Measurements from ENCODE around the gene WASL. TPM values are rescaled to one million over a fixed set of nuclear protein-coding genes. Genes with fewer than 3 reads are reported as not detected.
"Not testable (repeated sequence)": the region's sequence is repeated elsewhere in the genome, so short reads cannot be mapped to it uniquely, and the experiment has no call there.

Gene WASL
- total RNA-seq: 57.0 TPM

- DNase-seq (ENCODE audit: low spot score): peak; percentile 92
Measured at GRCh38 chr7:123748734-123749536, at the start of gene WASL. Gene WASL, minus strand, starts transcription at chr7:123749003. Its CDS starts 269 bp downstream, at chr7:123748734.

GRCh38 chr7:123797673-123798531 lies 49.1 kb upstream of the WASL start:
- no peak for DNase-seq (ENCODE audit: low spot score)

DNA sequence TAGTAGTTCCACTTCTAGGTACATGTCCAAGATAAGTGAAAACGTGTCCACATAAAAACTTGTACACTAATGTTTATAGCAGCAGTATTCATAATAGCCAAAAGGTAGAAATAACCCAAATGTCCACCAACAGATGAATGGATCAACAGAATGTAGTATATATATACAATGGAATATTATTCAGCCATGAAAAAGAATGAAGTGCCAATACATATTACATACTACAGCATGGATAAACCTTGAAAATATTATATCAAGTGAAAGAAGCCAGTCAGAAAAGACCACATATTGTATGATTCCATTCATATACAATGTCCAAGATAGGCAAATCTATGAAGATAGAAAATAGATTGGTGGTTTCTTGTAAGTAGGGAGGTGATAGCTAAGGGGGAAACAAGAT lies 47.8 kb upstream of the WASL start:
- no peak for DNase-seq (ENCODE audit: low spot score)

DNA sequence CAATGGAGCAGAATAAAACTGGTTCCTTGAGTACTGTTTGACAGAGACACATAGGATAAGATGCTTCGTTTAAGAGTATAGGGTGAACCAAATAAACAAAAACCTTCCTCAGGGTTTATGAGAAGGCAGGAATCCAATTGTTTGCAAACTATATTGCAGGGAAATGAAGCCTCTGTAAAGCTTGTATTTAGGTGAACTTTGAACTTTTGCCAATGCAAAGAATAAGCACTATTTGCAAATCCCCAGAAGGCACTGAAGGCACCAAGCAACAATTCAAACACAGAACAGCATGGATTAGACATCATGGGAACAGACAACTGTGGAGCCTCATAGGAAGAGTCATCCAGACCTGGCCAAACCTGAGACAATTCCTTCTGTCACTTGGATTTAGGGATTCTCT lies 47.1 kb upstream of the WASL start:
- no peak for DNase-seq (ENCODE audit: low spot score)

DNA sequence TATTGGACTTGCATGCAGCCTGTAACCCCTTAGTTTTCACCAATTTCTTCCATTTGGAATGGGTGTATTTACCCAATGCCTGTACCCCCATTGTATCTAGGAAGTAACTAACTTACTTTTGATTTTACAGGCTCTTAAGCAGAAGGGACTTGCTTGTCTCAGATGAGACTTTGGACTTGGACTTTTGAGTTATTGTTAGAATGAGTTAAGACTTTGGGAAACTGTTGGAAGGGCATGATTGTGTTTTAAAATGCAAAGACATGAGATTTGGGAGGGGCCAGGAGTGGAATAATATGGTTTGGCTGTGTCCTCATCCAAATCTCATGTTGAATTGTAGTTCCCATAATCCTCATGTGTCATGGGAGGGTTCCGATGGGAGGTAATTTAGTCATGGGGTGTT lies 46.3 kb upstream of the WASL start:
- DNase-seq (ENCODE audit: low spot score): not testable (repeated sequence)

DNA sequence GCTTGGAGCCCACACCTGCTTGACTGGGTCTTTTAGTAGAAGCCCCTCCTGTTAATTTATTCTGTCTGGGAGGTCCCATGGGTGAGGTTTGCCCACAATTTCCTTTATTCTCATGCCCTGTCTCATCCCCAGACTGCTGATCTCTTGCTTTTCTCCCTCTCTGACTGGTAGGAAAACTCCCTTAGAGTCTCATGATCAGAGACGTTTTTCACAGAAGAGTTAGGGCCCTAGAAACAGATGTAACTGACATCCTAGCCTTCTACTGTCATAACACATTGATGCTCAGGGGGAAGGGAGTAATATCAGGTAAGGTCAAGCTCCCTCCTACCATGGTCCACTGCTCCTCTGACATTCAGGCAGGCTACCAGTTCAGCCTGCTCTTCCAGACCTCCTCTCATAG lies 43.7 kb upstream of the WASL start:
- DNase-seq (ENCODE audit: low spot score): no peak

- DNase-seq (ENCODE audit: low spot score): no peak
Measured at GRCh38 chr7:123791001-123791400, 42.2 kb upstream of the WASL start.

- DNase-seq (ENCODE audit: low spot score): no peak
Measured at GRCh38 chr7:123789817-123790216, 41.0 kb upstream of the WASL start.

- no peak for DNase-seq (ENCODE audit: low spot score)
Measured at GRCh38 chr7:123789206-123789784, 40.5 kb upstream of the WASL start.

DNA sequence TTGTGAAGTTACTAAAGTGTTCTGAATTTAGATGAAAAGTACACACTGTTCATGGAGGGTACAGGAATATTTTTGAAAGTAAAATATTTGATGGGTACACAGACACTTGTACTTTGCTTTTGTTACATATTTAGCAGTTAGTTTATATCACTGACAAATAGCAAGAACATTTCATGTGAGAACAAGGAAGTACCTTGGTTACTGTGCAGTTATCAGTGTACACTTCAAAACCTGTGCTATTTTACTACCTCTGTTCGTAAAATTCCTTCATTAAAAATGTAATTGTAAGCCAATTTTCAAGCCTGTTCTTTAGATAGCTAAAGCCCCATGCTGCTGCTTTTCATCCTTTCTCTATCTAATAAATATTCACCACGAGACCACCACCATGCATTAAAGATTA lies 39.8 kb upstream of the WASL start:
- no peak for DNase-seq (ENCODE audit: low spot score)

GRCh38 chr7:123787220-123788007 lies 38.6 kb upstream of the WASL start:
- DNase-seq (ENCODE audit: low spot score): no peak

GRCh38 chr7:123784263-123784662 lies 35.5 kb upstream of the WASL start:
- DNase-seq (ENCODE audit: low spot score): no peak

DNA sequence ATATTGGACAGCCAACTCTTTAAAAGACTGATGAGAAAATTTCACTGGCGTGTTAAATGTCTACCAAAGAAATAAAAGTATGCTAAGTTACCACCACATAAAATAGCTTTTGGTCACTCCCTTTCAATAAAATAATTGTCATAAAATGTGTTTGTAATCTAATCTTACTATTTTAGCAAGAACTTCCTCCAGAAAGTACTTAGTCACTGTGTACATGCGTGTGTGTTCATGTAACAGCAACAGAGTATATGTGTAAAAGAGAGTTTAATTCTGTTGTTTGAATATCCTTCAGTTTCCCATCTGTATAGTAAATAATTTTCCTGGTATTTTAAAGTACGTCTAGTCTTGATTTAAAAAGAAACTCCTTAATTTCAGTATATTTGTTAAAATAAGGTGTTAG lies 35.0 kb upstream of the WASL start:
- no peak for DNase-seq (ENCODE audit: low spot score)

GRCh38 chr7:123782071-123782798 lies 33.4 kb upstream of the WASL start:
- DNase-seq (ENCODE audit: low spot score): peak; percentile 49

GRCh38 chr7:123780472-123780871 lies 31.7 kb upstream of the WASL start:
- not testable (repeated sequence) for DNase-seq (ENCODE audit: low spot score)

- DNase-seq (ENCODE audit: low spot score): no peak
Measured at GRCh38 chr7:123774496-123774895, 25.7 kb upstream of the WASL start.

GRCh38 chr7:123773481-123773880 lies 24.7 kb upstream of the WASL start:
- no peak for DNase-seq (ENCODE audit: low spot score)

- no peak for DNase-seq (ENCODE audit: low spot score)
Measured at GRCh38 chr7:123772652-123773051, 23.8 kb upstream of the WASL start.

DNA sequence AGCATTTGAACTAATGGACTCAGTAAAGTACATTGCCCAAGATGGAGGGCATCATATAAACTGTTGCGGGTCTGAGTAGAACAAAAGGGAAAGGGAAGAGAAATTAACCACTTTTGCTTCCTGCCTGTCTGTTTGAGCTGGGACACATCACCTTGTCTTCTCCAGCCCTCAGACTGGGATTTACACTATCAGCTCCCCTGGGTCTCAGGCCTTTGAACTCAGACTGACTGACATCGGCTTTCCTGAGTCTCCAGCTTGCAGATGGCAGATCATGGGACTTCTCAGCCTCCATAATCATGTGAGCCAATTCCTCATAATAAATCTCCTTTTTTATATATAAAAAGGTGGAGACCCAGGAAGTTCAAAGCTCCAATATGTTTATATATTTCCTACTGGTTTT lies 23.0 kb upstream of the WASL start:
- no peak for DNase-seq (ENCODE audit: low spot score)

GRCh38 chr7:123771256-123771655 lies 22.5 kb upstream of the WASL start:
- DNase-seq (ENCODE audit: low spot score): no peak

GRCh38 chr7:123770378-123770777 lies 21.6 kb upstream of the WASL start:
- no peak for DNase-seq (ENCODE audit: low spot score)

All from mucosa of gallbladder (tissue), 1 donor.